H1 (cell line): ENCODE measurements around the gene GXYLT2. TPM values are rescaled to one million over a fixed set of nuclear protein-coding genes. Genes with fewer than 3 reads are reported as not detected.

Source experiments
- CBX8 ChIP-seq: fragments of 300-800, 300-1000 bp; sonication (generic); IDR thresholded peaks from 2 replicates; pipeline ENCODE4 v1.7.1; 2016; ENCODE audit warnings: low read depth, low read length, borderline replicate concordance
- FOSL1 ChIP-seq: IDR thresholded peaks from 2 replicates; pipeline ENCODE4 v1.6.1; 2011; ENCODE audit warnings: mild to moderate bottlenecking, low read depth, low read length, moderate library complexity; ENCODE audit not compliant: insufficient read depth
- KDM4A ChIP-seq: IDR thresholded peaks from one replicate; pipeline ENCODE4 v1.7.1; 2012; ENCODE audit warnings: low read depth, mild to moderate bottlenecking, moderate library complexity, low read length, inconsistent platforms; ENCODE audit not compliant: severe bottlenecking
- RFX5 ChIP-seq: IDR thresholded peaks from 2 replicates; pipeline ENCODE4 v1.6.1; 2011; ENCODE audit warnings: low read depth, low read length, improper control_type of control experiment, borderline replicate concordance
- polyA plus RNA-seq, 7 experiments: library from polyadenylated mRNA; depleted of rRNA in 3 of 7; stranded (reverse) in 5 of 7; unstranded in 2 of 7; fragments of >200 nt in 5 of 7; fragments of 200-250 nt in 2 of 7; gene quantifications; 1 replicate in 5 of 7; 2 replicates in 1 of 7; 4 replicates in 1 of 7; pipeline versions ENCODE4 v1.2.1 to v1.2.3, GENCODE V29; 2011 to 2013; ENCODE audit warnings: missing spikeins in 2 of 7, mixed read lengths in 2 of 7
- total RNA-seq: library from RNA; stranded (reverse); fragmentation: NEBNext Ultra II Directional; extraction: Animal tissue kit (Norgen Biotek cat#: 25700); gene quantifications from 2 replicates; pipeline ENCODE4 v1.2.1, GENCODE V29; 2021

Gene GXYLT2
- total and polyA plus RNA-seq, 2 of the 8 experiments (the other 6 are each of a cell fraction or from before 2014, with no cell fraction given), result 1.8 to 5.6 TPM

DNA sequence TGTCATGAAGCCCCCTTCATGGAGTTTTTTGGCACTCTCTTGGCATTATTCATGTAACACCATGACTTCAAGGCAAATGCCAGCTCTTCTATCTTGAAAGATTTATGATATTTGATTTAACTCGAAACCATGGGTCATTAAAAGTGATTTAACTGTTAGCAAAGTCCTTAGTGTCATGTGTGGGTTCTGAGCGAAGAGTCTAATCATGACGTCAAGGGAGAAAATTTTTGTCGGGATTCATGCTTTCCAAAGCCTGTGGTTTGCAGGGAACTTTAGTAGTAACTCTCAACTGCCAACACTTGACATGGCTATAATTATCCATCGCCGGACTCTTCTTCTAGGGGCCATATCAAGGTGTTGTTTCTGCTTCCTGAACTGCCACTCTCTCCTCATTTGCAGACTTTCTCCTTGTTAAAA, 11.5 kb downstream of the GXYLT2 start (continued):
- no peak for TF ChIP-seq RFX5
- no peak for TF ChIP-seq CBX8
- no peak for TF ChIP-seq KDM4A
- no peak for TF ChIP-seq FOSL1
- TF ChIP-seq, all 59 proteins: peak for 0
